OCI-LY3 (cell line): Measurements from ENCODE around the gene ZNF70.

Source experiments
- H2AFZ ChIP-seq: fragments of 200-600, 300-600 bp; shearing (Covaris generic); 2 replicates; pipeline ENCODE4 v1.6.0; 2014; ENCODE audit warnings: antibody characterized with exemption, low read depth, low read length
- H3K27ac ChIP-seq: fragments of 200-600, 300-600 bp; sonication (generic); 2 replicates; pipeline ENCODE4 v1.5.1; 2014; ENCODE audit warnings: mild to moderate bottlenecking, low read length, moderate library complexity, mixed read lengths
- H3K27me3 ChIP-seq: fragments of 200-600, 300-600 bp; sonication (generic); 2 replicates; pipeline ENCODE4 v1.6.1; 2014; ENCODE audit warnings: low read depth, low read length, mixed read lengths
- H3K36me3 ChIP-seq: fragments of 200-600, 300-600 bp; sonication (generic); replicated peaks from 2 replicates; pipeline ENCODE3; 2014; ENCODE audit warnings: low read depth, low read length, mixed read lengths
- H3K4me1 ChIP-seq: fragments of 300-600, 200-600 bp; sonication (generic); 2 replicates; pipeline ENCODE4 v1.6.1; 2014; ENCODE audit warnings: low read length, mixed read lengths
- H3K4me2 ChIP-seq: fragments of 200-600, 300-600 bp; sonication (generic); 2 replicates; pipeline ENCODE4 v1.6.1; 2014; ENCODE audit warnings: low read length, mixed read lengths
- H3K4me3 ChIP-seq: fragments of 300-600, 200-600 bp; sonication (generic); 2 replicates; pipeline ENCODE4 v1.5.1; 2014; ENCODE audit warnings: antibody characterized with exemption, mild to moderate bottlenecking, low read length, moderate library complexity
- H3K79me2 ChIP-seq: fragments of 300-600, 200-600 bp; shearing (Covaris generic); 2 replicates; pipeline ENCODE4 v1.6.1; 2014; ENCODE audit warnings: mild to moderate bottlenecking, low read length, mixed read lengths
- H3K9ac ChIP-seq: fragments of 300-600, 200-600 bp; shearing (Covaris generic); 2 replicates; pipeline ENCODE4 v1.6.0; 2014; ENCODE audit warnings: mild to moderate bottlenecking, low read length, moderate library complexity
- H3K9me3 ChIP-seq: fragments of 200-600, 300-600 bp; shearing (Covaris generic); 2 replicates; pipeline ENCODE4 v1.6.1; 2014; ENCODE audit warnings: low read length, mixed read lengths; ENCODE audit not compliant: insufficient read depth
- H4K20me1 ChIP-seq: fragments of 200-600, 300-600 bp; sonication (generic); 2 replicates; pipeline ENCODE4 v1.6.1; 2016; ENCODE audit warnings: low read length, mixed read lengths; ENCODE audit not compliant: insufficient read depth
- CTCF ChIP-seq: fragments of 200-600, 300-600 bp; sonication (generic); IDR thresholded peaks from 2 replicates; pipeline ENCODE4 v1.5.1; 2014; ENCODE audit warnings: antibody characterized with exemption, low read length, low read depth
- EZH2phosphoT487 ChIP-seq: fragments of 200-600 bp; shearing (Covaris generic); IDR thresholded peaks from 2 replicates; pipeline ENCODE4 v1.6.1; 2018; ENCODE audit warnings: antibody characterized with exemption, mixed run types, low read depth

The ZNF70 gene

GRCh38 chr22:23705358-23705757 is 45.6 kb downstream of the ZNF70 start:
- Histone ChIP-seq H3K27ac (no peak overlapping the region), H3K4me3 (no peak overlapping the region), H3K9ac (no peak overlapping the region), H3K4me1 (peaks cover 3% of the 10 kb centered on the region), H3K9me3 (no peaks in the 10 kb centered on the region), H4K20me1 (peaks cover 37% of the 10 kb centered on the region), H2AFZ (no peak overlapping the region), H3K79me2 (peaks cover 33% of the 10 kb centered on the region), H3K4me2 (no peak overlapping the region), H3K36me3 (peaks cover 88% of the 10 kb centered on the region), H3K27me3 (no peaks in the 10 kb centered on the region)
- TF ChIP-seq CTCF: no peak
- TF ChIP-seq EZH2phosphoT487: no peak

GRCh38 chr22:23704829-23705228 is 46.1 kb downstream of the ZNF70 start:
- H3K4me1 ChIP-seq: peaks cover 3% of the 10 kb centered on the region
- H2AFZ ChIP-seq: no peak overlapping the region
- H3K4me2 ChIP-seq: no peak overlapping the region
- peaks cover 37% of the 10 kb centered on the region for H4K20me1 ChIP-seq
- H3K36me3 ChIP-seq: peaks cover 88% of the 10 kb centered on the region
- H3K79me2 ChIP-seq: peaks cover 33% of the 10 kb centered on the region
- no peaks in the 10 kb centered on the region for H3K27me3 ChIP-seq
- no peak overlapping the region for H3K4me3 ChIP-seq
- no peaks in the 10 kb centered on the region for H3K9me3 ChIP-seq
- TF ChIP-seq CTCF (no peak), EZH2phosphoT487 (no peak)
- no peak overlapping the region for H3K9ac ChIP-seq
- H3K27ac ChIP-seq: no peak overlapping the region

GRCh38 chr22:23704062-23704461 is 46.9 kb downstream of the ZNF70 start:
- Histone ChIP-seq H3K36me3 (peaks cover 83% of the 10 kb centered on the region), H2AFZ (no peak overlapping the region), H3K4me1 (peaks cover 3% of the 10 kb centered on the region), H3K27me3 (no peaks in the 10 kb centered on the region), H4K20me1 (peaks cover 37% of the 10 kb centered on the region), H3K9me3 (no peaks in the 10 kb centered on the region), H3K4me3 (no peak overlapping the region), H3K79me2 (peaks cover 33% of the 10 kb centered on the region), H3K4me2 (no peak overlapping the region), H3K9ac (no peak overlapping the region), H3K27ac (no peak overlapping the region)
- no peak for TF ChIP-seq EZH2phosphoT487
- no peak for TF ChIP-seq CTCF

GRCh38 chr22:23700706-23701105 is 50.2 kb downstream of the ZNF70 start:
- no peaks in the 10 kb centered on the region for H3K27me3 ChIP-seq
- peaks cover 33% of the 10 kb centered on the region for H4K20me1 ChIP-seq
- peaks cover 33% of the 10 kb centered on the region for H3K79me2 ChIP-seq
- no peak overlapping the region for H3K4me2 ChIP-seq
- H3K4me3 ChIP-seq: no peak overlapping the region
- no peak overlapping the region for H3K27ac ChIP-seq
- no peaks in the 10 kb centered on the region for H3K4me1 ChIP-seq
- no peaks in the 10 kb centered on the region for H3K9me3 ChIP-seq
- no peak for TF ChIP-seq CTCF
- no peak for TF ChIP-seq EZH2phosphoT487
- H2AFZ ChIP-seq: no peak overlapping the region
- peaks cover 56% of the 10 kb centered on the region for H3K36me3 ChIP-seq
- no peak overlapping the region for H3K9ac ChIP-seq
